HG03565 (cell line): Measurements from ENCODE around the gene OSCP1.

Experiments
- ATAC-seq: cut with Tn5 transposase; IDR thresholded peaks from one replicate; pipeline ENCODE4 v1.9.1; 2021; ENCODE audit warnings: mild to moderate bottlenecking, moderate library complexity; ENCODE audit not compliant: unreplicated experiment

The OSCP1 gene

GRCh38 chr1:36447450-36447849 lies 2.8 kb downstream of the OSCP1 start:
- ATAC-seq: no peak

- no peak for ATAC-seq
Measured at GRCh38 chr1:36446746-36447145, 3.5 kb downstream of the OSCP1 start.

- no peak for ATAC-seq
Measured at GRCh38 chr1:36446271-36446670, 4.0 kb downstream of the OSCP1 start.

DNA sequence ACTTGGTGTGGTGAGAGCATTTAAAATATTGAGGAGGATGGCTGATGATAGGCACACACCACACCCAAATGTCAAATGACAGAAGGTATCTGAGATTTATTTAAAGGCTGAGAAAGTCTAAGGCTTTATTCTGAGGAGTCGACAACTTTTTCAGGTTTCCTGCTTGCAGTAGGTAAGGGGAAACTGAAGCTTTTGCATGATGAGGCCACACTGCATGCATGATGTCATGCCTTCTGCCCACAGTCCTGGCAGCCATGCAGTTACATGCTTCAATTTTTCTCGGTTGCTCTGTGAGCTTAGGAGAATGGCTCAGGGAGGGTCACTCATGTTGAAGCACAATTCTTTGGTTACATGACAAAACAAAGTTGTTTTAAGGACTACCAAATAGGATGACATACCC lies 7.0 kb downstream of the OSCP1 start:
- no peak for ATAC-seq

GRCh38 chr1:36442337-36442736 lies 7.9 kb downstream of the OSCP1 start:
- ATAC-seq: no peak

- ATAC-seq: no peak
Measured at GRCh38 chr1:36440646-36441045, 9.6 kb downstream of the OSCP1 start.

DNA sequence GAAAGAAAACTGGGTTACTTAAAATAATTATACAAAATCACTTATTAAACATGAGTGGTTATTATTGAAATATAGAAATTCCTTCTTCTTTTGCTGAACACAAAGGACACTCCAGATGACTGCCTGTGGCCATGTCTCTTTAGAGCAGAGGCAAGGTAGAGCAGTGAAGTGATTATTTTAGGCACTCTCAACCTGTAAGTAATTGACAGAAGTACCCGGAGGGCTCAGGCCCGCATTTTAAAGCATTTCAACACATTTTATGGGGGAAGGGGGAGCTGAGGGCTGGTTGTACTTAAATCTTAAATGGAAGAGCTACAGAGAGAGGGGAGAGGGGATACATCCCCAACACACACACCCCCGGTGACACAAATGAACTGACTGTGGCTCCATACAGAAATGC lies 10.2 kb downstream of the OSCP1 start:
- no peak for ATAC-seq

DNA sequence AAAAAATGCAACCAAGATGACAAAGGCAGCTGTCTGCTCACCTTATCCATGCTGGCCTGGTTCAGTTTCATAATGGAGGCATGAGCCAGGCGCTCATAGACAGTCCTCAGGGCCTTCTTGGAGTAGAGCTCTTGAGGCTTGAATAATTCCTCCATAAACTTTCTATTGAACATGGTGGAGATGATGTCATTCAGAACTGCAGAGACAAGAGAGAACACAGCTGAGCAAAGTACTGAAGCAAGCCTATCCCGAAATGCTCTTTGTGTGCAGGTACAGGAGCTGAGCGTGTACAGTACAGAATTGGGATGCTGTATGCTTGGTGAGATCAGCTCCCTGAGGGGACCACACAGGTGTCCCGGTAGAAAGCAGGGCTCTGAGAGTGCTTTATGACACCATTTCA lies 11.5 kb downstream of the OSCP1 start:
- ATAC-seq: no peak

DNA sequence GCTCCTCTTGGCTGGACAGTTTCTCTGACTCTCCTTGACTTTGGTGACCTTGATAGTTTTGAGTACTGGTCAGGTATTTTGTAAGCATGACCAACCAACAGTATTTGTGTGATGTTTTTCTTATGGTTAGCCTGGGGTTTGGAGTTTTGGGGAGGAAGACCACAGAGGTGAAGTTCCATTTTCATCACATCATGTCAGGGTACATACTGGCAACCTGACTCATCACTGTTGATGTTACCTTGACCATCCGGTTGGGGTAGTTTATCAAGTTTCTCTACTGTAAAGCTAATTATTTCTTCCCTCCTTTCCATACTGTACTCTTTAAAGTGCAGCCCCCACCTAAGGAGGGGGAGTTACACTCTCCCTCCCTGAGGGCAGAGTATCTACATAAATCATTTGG lies 13.4 kb downstream of the OSCP1 start:
- ATAC-seq: no peak

DNA sequence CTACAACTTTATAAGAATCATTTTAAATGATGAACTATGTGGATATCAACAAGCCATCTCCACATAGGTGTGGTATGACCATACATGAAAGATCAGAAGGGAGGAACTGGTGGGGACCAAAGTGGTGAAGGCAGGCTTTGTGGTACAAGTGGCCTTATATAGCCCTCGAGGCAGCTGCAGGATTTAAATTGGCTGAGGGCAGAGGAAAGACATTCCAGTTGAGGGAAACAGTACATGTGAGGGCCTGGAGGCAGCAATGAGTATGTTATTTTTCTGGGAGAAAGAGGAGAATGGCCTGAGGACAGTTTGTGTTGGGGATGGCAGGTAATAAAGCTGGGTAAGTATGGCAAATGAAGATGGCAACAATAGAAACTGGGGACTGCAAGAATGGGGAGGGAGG lies 17.1 kb downstream of the OSCP1 start:
- no peak for ATAC-seq

GRCh38 chr1:36432616-36433015 lies 17.6 kb downstream of the OSCP1 start:
- no peak for ATAC-seq

GRCh38 chr1:36425791-36426190 lies 24.5 kb downstream of the OSCP1 start:
- no peak for ATAC-seq

DNA sequence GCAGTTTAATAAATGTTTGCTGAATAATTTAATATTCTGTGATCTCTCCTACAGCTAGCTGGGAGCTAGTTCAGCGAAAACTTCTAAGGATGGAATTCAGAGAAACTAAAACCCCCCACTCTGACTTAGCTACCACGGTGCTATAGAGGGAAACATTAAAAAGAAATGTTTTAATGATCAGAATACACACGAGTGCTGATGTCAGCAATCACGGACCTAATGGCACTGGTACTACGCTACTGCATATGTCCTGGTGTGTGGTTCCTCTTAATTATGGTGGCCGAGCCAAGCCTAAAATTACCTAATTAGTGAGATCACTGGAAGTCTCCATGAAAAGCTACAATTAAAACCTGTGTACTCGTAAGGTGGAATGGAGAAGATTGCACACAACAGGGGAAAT lies 28.6 kb downstream of the OSCP1 start:
- no peak for ATAC-seq

DNA sequence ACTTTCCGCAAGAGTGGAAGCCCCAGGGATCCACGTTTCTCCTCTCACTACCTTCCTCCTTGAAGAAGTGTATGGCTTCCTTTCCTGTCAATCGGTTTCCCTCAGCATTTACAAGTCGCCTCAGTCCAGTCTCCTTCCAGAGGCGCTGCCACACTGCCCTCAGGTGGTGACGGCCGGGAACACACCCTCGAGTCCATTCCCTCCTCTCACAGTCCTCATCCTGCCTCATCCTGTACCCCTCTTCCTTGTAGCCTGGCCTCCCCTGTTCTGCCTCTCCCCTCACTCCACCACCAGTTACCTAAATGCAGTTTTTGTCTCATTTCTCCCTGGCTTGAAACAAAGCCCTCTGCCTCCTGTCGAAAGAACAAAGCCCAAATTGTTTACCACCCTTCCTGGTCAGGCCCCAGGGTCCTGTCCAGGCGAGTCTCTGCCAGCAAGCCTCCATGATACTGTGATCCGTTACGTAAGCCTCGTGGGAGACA lies 29.4 kb downstream of the OSCP1 start:
- no peak for ATAC-seq

DNA sequence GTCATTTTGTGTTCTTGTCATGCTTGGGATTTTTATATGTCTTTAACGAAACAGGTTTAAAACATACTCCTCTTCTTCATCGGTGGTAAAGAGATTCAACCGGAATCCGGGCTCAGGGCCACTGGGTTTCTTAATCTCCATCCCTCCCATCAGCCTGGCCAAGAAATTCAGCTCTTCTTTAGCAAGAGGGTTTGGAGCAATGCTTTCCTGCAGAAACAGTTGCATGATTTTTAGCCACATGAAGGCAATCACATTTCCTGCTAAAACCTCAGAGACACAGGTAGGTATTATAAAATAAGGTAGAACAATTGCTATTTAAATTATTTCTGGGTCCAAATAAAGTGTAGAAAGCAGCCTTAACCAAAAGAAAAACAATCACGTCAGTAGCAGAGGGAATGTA lies 29.8 kb downstream of the OSCP1 start:
- no peak for ATAC-seq

DNA sequence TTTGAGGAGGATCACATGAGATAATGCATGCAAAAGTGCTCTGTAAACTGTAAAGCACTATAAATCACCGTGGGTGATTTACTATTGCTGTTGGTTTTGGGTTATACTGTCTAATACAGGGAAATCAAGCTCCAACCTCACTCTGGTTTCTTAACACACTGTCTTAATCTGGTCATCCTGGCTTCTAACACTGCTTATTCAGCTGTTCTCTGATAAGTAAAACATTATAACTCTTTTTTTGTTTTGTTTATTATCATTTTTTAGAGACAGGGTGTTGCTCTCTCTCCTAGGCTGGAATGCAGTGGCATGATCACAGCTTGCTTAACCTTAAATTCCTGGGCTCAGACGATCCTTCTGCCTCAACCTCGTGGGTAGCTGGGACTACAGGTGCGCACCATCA lies 30.7 kb downstream of the OSCP1 start:
- no peak for ATAC-seq

GRCh38 chr1:36419140-36419539 lies 31.1 kb downstream of the OSCP1 start:
- no peak for ATAC-seq

GRCh38 chr1:36417931-36418330 lies 32.3 kb downstream of the OSCP1 start:
- ATAC-seq: no peak

DNA sequence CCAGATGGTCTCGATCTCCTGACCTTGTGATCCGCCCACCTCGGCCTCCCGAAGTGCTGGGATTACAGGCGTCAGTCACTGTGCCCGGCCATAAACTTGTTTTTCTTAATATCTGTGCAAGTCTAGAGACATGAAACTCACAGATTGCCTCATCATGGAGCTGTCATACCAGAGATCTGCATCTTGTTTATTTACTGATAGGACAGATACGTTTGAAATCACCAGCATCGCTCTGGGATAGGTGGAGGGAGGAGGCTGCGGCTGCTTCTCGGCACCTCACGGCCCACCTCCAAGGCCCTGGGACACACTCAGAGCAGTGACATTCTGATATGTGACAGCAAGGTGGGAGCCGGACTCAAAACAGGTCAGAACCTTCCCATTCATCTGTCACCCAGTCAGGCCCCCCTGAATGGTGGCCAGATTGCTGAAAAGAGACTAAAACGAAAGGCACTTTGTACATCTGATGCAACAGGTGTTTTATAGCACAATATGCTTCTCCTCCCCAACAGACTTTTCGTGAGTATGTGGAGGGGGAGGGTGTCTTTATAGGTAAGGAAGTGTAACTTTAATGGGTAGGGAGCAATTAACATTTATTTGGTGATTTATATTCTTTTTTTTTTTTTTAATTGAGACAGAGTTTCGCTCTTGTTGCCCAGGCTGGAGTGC lies 34.5 kb downstream of the OSCP1 start:
- no peak for ATAC-seq

- no peak for ATAC-seq
Measured at GRCh38 chr1:36414384-36414783, 35.9 kb downstream of the OSCP1 start.

DNA sequence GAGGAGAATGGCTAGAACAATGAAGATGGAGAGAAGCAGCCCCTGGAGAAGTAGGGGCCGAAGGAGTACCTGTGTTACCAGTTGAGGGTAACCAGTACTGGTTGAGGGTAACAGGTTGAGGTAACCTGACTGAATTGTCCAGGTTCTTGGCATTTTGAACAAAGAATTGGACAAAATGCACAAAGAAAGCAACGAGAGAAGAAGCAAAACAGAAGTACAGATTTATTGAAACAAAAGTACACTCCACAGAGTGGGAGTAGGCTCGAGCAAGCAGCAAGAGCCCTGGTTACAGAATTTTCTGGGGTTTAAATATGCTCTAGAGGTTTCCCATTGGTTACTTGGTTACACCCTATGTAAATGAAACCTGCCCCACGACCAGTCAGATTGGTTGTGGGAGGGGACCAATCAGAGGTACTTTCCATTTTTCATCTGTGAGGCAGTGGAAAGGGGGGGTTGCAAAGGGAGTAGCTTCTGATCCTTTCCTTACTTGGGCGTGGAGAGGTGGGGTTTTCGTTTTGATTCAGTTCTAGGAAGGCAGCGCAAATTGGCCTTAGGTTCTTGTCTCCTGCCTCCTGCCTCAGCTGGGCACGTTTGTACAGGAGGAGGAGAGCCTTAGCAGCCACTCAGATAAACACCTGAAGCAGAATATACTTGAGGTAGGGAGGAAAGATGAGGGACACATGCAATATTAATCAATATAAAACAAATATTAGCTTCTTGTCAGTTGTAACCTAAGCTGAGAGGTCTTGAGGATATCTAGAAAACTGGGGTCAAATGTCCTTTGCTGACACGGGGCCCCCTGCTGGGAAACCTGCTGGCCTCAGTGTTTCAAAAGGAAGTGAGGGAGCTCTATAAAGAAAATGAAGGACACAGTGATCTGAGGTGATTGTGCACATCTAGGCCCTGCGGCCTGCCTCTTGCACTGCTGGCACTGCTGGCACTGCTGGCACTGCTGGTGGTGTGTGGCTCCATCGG lies 38.3 kb downstream of the OSCP1 start:
- ATAC-seq: no peak

- ATAC-seq: no peak
Measured at GRCh38 chr1:36408479-36408878, 41.8 kb downstream of the OSCP1 start.
